Measurements from ENCODE around the gene ZNF639. TPM values are rescaled to one million over a fixed set of nuclear protein-coding genes. Genes with fewer than 3 reads are reported as not detected.

Gene ZNF639
- total RNA-seq, 1 experiment from 2014 or later = 44.1 TPM

- peaks cover 0 to 9% (median 1%) of the 10 kb centered on the region in 3 experiments; a peak in 3 of 7 replicates for H3K36me3 Mint-ChIP-seq (ENCODE audit: insufficient read depth in 1 of 3, low read depth in 3 of 3)
- H2AFZ ChIP-seq (ENCODE audit: low read length) = no peak overlapping the region
Measured at GRCh38 chr3:179302111-179302510, 20.7 kb upstream of the ZNF639 start.

More at GRCh38 chr3:179302111-179302510, 20.7 kb upstream of the ZNF639 start:
- H2AK5ac ChIP-seq (ENCODE audit: insufficient read length, low read length) = no peak overlapping the region
- H3K27me3 ChIP-seq (ENCODE audit: insufficient read depth, low read length) = no peaks in the 10 kb centered on the region
- no peak overlapping the region for H4K91ac ChIP-seq (ENCODE audit: insufficient read length, low read depth, low read length)
- no peak overlapping the region for H3K4me2 ChIP-seq (ENCODE audit: insufficient read depth, insufficient read length, low read length)
- Mint-ChIP-seq H3K9me3 (peaks cover 5% of the 10 kb centered on the region in 2 experiments; a peak in 3 of 5 replicates), H3K27ac (no peak overlapping the region), H3K27me3 (ENCODE audit: low read depth) (no peaks in the 10 kb centered on the region), H3K4me3 (no peak overlapping the region), H3K4me1 (peaks cover 3 to 4% of the 10 kb centered on the region in 2 experiments; a peak in 3 of 4 replicates)
- no peak overlapping the region for H3K27ac ChIP-seq (ENCODE audit: insufficient read length, low read depth, low read length)
- H2BK20ac ChIP-seq (ENCODE audit: low read depth, low read length, poor library complexity, severe bottlenecking) = no peak overlapping the region
- H3K23ac ChIP-seq (ENCODE audit: insufficient read length, low read depth, low read length) = no peak overlapping the region
- no peak overlapping the region for H4K5ac ChIP-seq (ENCODE audit: insufficient read length, low read depth, low read length)
- no peak overlapping the region for H3K9ac ChIP-seq (ENCODE audit: extremely low read depth, insufficient read length, low read length)
- no peak for DNase-seq
- no peaks in the 10 kb centered on the region for H3K79me2 ChIP-seq (ENCODE audit: insufficient read depth, low read length)
- H4K20me1 ChIP-seq (ENCODE audit: control insufficient read depth, insufficient read depth, insufficient read length) = no peaks in the 10 kb centered on the region
- H3K23me2 ChIP-seq (ENCODE audit: insufficient read length, low read depth, low read length, poor library complexity, severe bottlenecking) = no peaks in the 10 kb centered on the region
- H3K14ac ChIP-seq (ENCODE audit: insufficient read depth, low read length) = no peak overlapping the region
- no peak overlapping the region for H3K4ac ChIP-seq (ENCODE audit: low read depth, low read length)
- H2BK12ac ChIP-seq (ENCODE audit: insufficient read length, low read depth, low read length) = no peak overlapping the region
- no peak for TF ChIP-seq CTCF (conservative IDR thresholded peaks at IDR 0.05)
- H3K56ac ChIP-seq (ENCODE audit: insufficient read length, low read depth, low read length) = no peak overlapping the region
- H3K18ac ChIP-seq (ENCODE audit: insufficient read length, low read depth, low read length) = no peak overlapping the region
- no peak overlapping the region for H3T11ph ChIP-seq (ENCODE audit: low read length)
- H2BK5ac ChIP-seq (ENCODE audit: insufficient read length, low read length) = no peak overlapping the region
- H4K8ac ChIP-seq (replicated peaks; ENCODE audit: insufficient read length, low read depth, low read length) = no peak overlapping the region
- no peaks in the 10 kb centered on the region for H3K9me3 ChIP-seq (ENCODE audit: control insufficient read depth, low read depth, low read length)
- H3K4me1 ChIP-seq (ENCODE audit: insufficient read depth, low read length) = no peaks in the 10 kb centered on the region; the same call in 1 of the 2 replicates
- H3K79me1 ChIP-seq (ENCODE audit: insufficient read depth, low read depth, low read length, poor library complexity, severe bottlenecking) = no peaks in the 10 kb centered on the region
- H2BK15ac ChIP-seq (ENCODE audit: low read depth, low read length) = no peak overlapping the region
- no peak overlapping the region for H2BK120ac ChIP-seq (ENCODE audit: low read depth, low read length, poor library complexity, severe bottlenecking)
- no CpG with 5 or more reads among the region's 7 CpGs for WGBS (ENCODE audit: extremely low coverage, insufficient read length, low lambda C conversion rate)
